Neuronal stem cell (in vitro differentiated cells): ENCODE results near the gene FCHSD1.

Experiments
- DNase-seq: peaks from one replicate; pipeline ENCODE4 v3.0.0-alpha.2; 2013; ENCODE audit warnings: low spot score
- H2AFZ ChIP-seq: one replicate; pipeline ENCODE4 v1.6.1; 2013; ENCODE audit warnings: mild to moderate bottlenecking, low read length, inconsistent platforms
- H2AK5ac ChIP-seq: 2 replicates; pipeline ENCODE4 v1.6.1; 2013; ENCODE audit warnings: low read depth, mild to moderate bottlenecking, inconsistent platforms, low read length, moderate library complexity, mixed read lengths
- H2BK120ac ChIP-seq: 2 replicates; pipeline ENCODE4 v1.6.1; 2013; ENCODE audit warnings: low read depth, mild to moderate bottlenecking, inconsistent platforms, low read length, moderate library complexity, mixed read lengths
- H2BK12ac ChIP-seq: one replicate; pipeline ENCODE4 v1.6.1; 2013; ENCODE audit warnings: low read length, inconsistent platforms
- H2BK15ac ChIP-seq: 2 replicates; pipeline ENCODE4 v1.6.1; 2013; ENCODE audit warnings: mild to moderate bottlenecking, low read length, inconsistent platforms, mixed read lengths
- H2BK5ac ChIP-seq: one replicate; pipeline ENCODE4 v1.6.1; 2013; ENCODE audit warnings: inconsistent platforms, mild to moderate bottlenecking, low read length, moderate library complexity
- H3K14ac ChIP-seq: one replicate; pipeline ENCODE4 v1.6.1; 2013; ENCODE audit warnings: low read length, inconsistent platforms
- H3K18ac ChIP-seq: 2 replicates; pipeline ENCODE4 v1.6.1; 2013; ENCODE audit warnings: low read length, inconsistent platforms
- H3K23ac ChIP-seq: 2 replicates; pipeline ENCODE4 v1.6.1; 2013; ENCODE audit warnings: low read depth, mild to moderate bottlenecking, mixed read lengths, low read length, inconsistent platforms; ENCODE audit not compliant: poor library complexity
- H3K27ac ChIP-seq: replicated peaks from 3 replicates; pipeline ENCODE4 v1.5.1; 2013; ENCODE audit warnings: low read length, inconsistent platforms
- H3K27me3 ChIP-seq, 3 experiments: 2 replicates each; pipeline ENCODE4 v1.6.1; 2013; ENCODE audit warnings: low read length in 3 of 3, mild to moderate bottlenecking in 2 of 3, inconsistent platforms in 1 of 3, low read depth in 1 of 3, mixed read lengths in 1 of 3, moderate library complexity in 1 of 3; ENCODE audit not compliant: control insufficient read depth in 3 of 3, insufficient read depth in 3 of 3
- H3K36me3 ChIP-seq, 2 donors: replicated peaks in 1 of 2; 2 replicates each; pipeline ENCODE4 v1.6.1; 2013; ENCODE audit warnings: low read length in 2 of 2; ENCODE audit not compliant: control insufficient read depth in 2 of 2, insufficient read depth in 2 of 2
- H3K4ac ChIP-seq: 2 replicates; pipeline ENCODE4 v1.6.1; 2013; ENCODE audit warnings: inconsistent platforms, mild to moderate bottlenecking, low read length, moderate library complexity
- H3K4me1 ChIP-seq, 2 donors: 1 replicate in 1 of 2; 2 replicates in 1 of 2; pipeline ENCODE4 v1.6.1; 2013; ENCODE audit warnings: low read length in 2 of 2, low read depth in 1 of 2; ENCODE audit not compliant: control insufficient read depth in 2 of 2, insufficient read depth in 1 of 2
- H3K4me2 ChIP-seq: one replicate; pipeline ENCODE4 v1.6.1; 2013; ENCODE audit warnings: mild to moderate bottlenecking, low read length, inconsistent platforms; ENCODE audit not compliant: insufficient read depth, poor library complexity, severe bottlenecking
- H3K4me3 ChIP-seq, 2 donors: 2 replicates each; pipeline ENCODE4 v1.5.1; 2013; ENCODE audit warnings: low read length in 2 of 2, mild to moderate bottlenecking in 2 of 2, inconsistent platforms in 1 of 2, moderate library complexity in 1 of 2
- H3K79me1 ChIP-seq: one replicate; pipeline ENCODE4 v1.6.1; 2013; ENCODE audit warnings: low read depth, mild to moderate bottlenecking, inconsistent platforms, low read length, moderate library complexity
- H3K9ac ChIP-seq: one replicate; pipeline ENCODE4 v1.6.1; 2013; ENCODE audit warnings: mild to moderate bottlenecking, low read depth, low read length, inconsistent platforms; ENCODE audit not compliant: poor library complexity
- H3K9me3 ChIP-seq, 2 donors: replicated peaks in 1 of 2; 2 replicates each; pipeline versions ENCODE3 to v1.6.1; 2013; ENCODE audit warnings: low read length in 2 of 2, mild to moderate bottlenecking in 2 of 2, inconsistent platforms in 1 of 2, low read depth in 1 of 2, mixed read lengths in 1 of 2, moderate library complexity in 1 of 2; ENCODE audit not compliant: control insufficient read depth in 2 of 2, insufficient read depth in 1 of 2
- H4K8ac ChIP-seq: one replicate; pipeline ENCODE4 v1.6.1; 2013; ENCODE audit warnings: low read depth, mild to moderate bottlenecking, inconsistent platforms, low read length, moderate library complexity
- H4K91ac ChIP-seq: one replicate; pipeline ENCODE4 v1.6.1; 2013; ENCODE audit warnings: low read length, low read depth, mild to moderate bottlenecking, inconsistent platforms; ENCODE audit not compliant: poor library complexity
- WGBS, 2 donors: extraction: QIAGEN DNeasy Blood & Tissue Kit; methylation state at CpG; one replicate each; pipeline ENCODE4 v1.1.7; 2013; ENCODE audit warnings: missing lambda C conversion rate in 2 of 2, mixed read lengths in 1 of 2; ENCODE audit not compliant: insufficient read length in 2 of 2, insufficient replicate concordance in 1 of 2; ENCODE audit errors: extremely low coverage in 2 of 2; 5-methylcytosine and 5-hydroxymethylcytosine counted together

The FCHSD1 gene

GRCh38 chr5:141657937-141658545, 6.8 kb upstream of the FCHSD1 start:
- no peak overlapping the region for H3K4me2 ChIP-seq
- no peak overlapping the region for H2AK5ac ChIP-seq
- WGBS, 2 donors, result no CpG with 5 or more reads among the region's 8 CpGs
- H3K4me3 ChIP-seq, result no peak overlapping the region
- no peaks in the 10 kb centered on the region for H3K9me3 ChIP-seq
- no peak overlapping the region for H2BK12ac ChIP-seq
- H2BK15ac ChIP-seq, result no peak overlapping the region
- H2BK5ac ChIP-seq, result no peak overlapping the region
- peaks cover 30 to 33% of the 10 kb centered on the region in 2 donors for H3K36me3 ChIP-seq
- no peaks in the 10 kb centered on the region for H3K4me1 ChIP-seq
- H3K18ac ChIP-seq, result no peak overlapping the region
- no peak for DNase-seq
- H2AFZ ChIP-seq, result no peak overlapping the region
- H3K27me3 ChIP-seq, result no peaks in the 10 kb centered on the region
- no peak overlapping the region for H4K8ac ChIP-seq
- no peak overlapping the region for H4K91ac ChIP-seq
- H3K4ac ChIP-seq, result no peak overlapping the region
- H2BK120ac ChIP-seq, result no peak overlapping the region
- no peak overlapping the region for H3K14ac ChIP-seq
- H3K23ac ChIP-seq, result no peak overlapping the region
- H3K79me1 ChIP-seq, result no peaks in the 10 kb centered on the region
- no peak overlapping the region for H3K9ac ChIP-seq
- H3K27ac ChIP-seq, result no peak overlapping the region

GRCh38 chr5:141657404-141657803, 6.2 kb upstream of the FCHSD1 start:
- no peak overlapping the region for H2BK12ac ChIP-seq
- H3K9ac ChIP-seq, result no peak overlapping the region
- peaks cover 30 to 33% of the 10 kb centered on the region in 2 donors for H3K36me3 ChIP-seq
- H3K4ac ChIP-seq, result no peak overlapping the region
- no peaks in the 10 kb centered on the region for H3K4me1 ChIP-seq
- WGBS, 2 donors, result no CpG with 5 or more reads among the region's 1 CpG
- no peak overlapping the region for H2BK15ac ChIP-seq
- no peak overlapping the region for H3K18ac ChIP-seq
- H2BK5ac ChIP-seq, result no peak overlapping the region
- no peak overlapping the region for H2AFZ ChIP-seq
- H4K8ac ChIP-seq, result no peak overlapping the region
- no peak for DNase-seq
- H3K27me3 ChIP-seq, result no peaks in the 10 kb centered on the region
- H3K79me1 ChIP-seq, result no peaks in the 10 kb centered on the region
- H4K91ac ChIP-seq, result no peak overlapping the region
- no peak overlapping the region for H3K14ac ChIP-seq
- no peaks in the 10 kb centered on the region for H3K9me3 ChIP-seq
- no peak overlapping the region for H2AK5ac ChIP-seq
- no peak overlapping the region for H3K27ac ChIP-seq
- no peak overlapping the region for H2BK120ac ChIP-seq
- no peak overlapping the region for H3K23ac ChIP-seq
- no peak overlapping the region for H3K4me2 ChIP-seq
- no peak overlapping the region for H3K4me3 ChIP-seq

- no peaks in the 10 kb centered on the region for H3K27me3 ChIP-seq
- WGBS, 2 donors, result no CpG with 5 or more reads among the region's 9 CpGs
Measured at GRCh38 chr5:141656396-141656795, 5.2 kb upstream of the FCHSD1 start.

GRCh38 chr5:141655020-141655419, 3.8 kb upstream of the FCHSD1 start:
- Histone ChIP-seq H3K14ac (no peak overlapping the region), H3K79me1 (no peaks in the 10 kb centered on the region), H2BK5ac (no peak overlapping the region), H3K9me3 (no peaks in the 10 kb centered on the region), H3K4me2 (no peak overlapping the region), H3K9ac (peak overlapping the region; percentile 45), H3K23ac (no peak overlapping the region), H3K36me3 (peaks cover 30% of the 10 kb centered on the region in 2 donors), H3K27me3 (no peaks in the 10 kb centered on the region), H3K4me1 (peaks cover 3 to 5% of the 10 kb centered on the region in 2 donors), H2BK120ac (no peak overlapping the region), H2BK15ac (no peak overlapping the region), H2AFZ (no peak overlapping the region), H2BK12ac (no peak overlapping the region), H4K91ac (no peak overlapping the region), H3K27ac (no peak overlapping the region), H4K8ac (no peak overlapping the region), H3K4me3 (no peak overlapping the region), H3K4ac (no peak overlapping the region), H2AK5ac (no peak overlapping the region), H3K18ac (no peak overlapping the region)
- WGBS, 2 donors, result no CpG with 5 or more reads among the region's 7 CpGs
- no peak for DNase-seq

More at GRCh38 chr5:141656396-141656795, 5.2 kb upstream of the FCHSD1 start:
- no peak overlapping the region for H2AFZ ChIP-seq
- H3K23ac ChIP-seq, result no peak overlapping the region
- H2BK12ac ChIP-seq, result no peak overlapping the region
- no peak overlapping the region for H3K9ac ChIP-seq
- no peaks in the 10 kb centered on the region for H3K79me1 ChIP-seq
- no peak overlapping the region for H3K4me2 ChIP-seq
- no peaks in the 10 kb centered on the region for H3K9me3 ChIP-seq
- H2BK120ac ChIP-seq, result no peak overlapping the region
- no peak overlapping the region for H4K91ac ChIP-seq
- no peak overlapping the region for H3K18ac ChIP-seq
- no peak overlapping the region for H3K4me3 ChIP-seq
- no peak overlapping the region for H3K14ac ChIP-seq
- H4K8ac ChIP-seq, result no peak overlapping the region
- DNase-seq, result no peak
- peaks cover 30% of the 10 kb centered on the region in 2 donors for H3K36me3 ChIP-seq
- H2BK5ac ChIP-seq, result no peak overlapping the region
- no peak overlapping the region for H2AK5ac ChIP-seq
- H3K4ac ChIP-seq, result no peak overlapping the region
- H2BK15ac ChIP-seq, result no peak overlapping the region
- peaks cover 0 to 3% of the 10 kb centered on the region in 2 donors for H3K4me1 ChIP-seq
- no peak overlapping the region for H3K27ac ChIP-seq
